Head of caudate nucleus (tissue), 42 donors: Measurements from ENCODE around the gene ELF1.

ENCODE experiments used
- DNase-seq, 42 donors: peaks; one replicate each; pipeline versions ENCODE4 v3.0.0 to v3.0.0-alpha.2; 2020 to 2021; ENCODE audit warnings: mixed read lengths in 7 of 42
- intact Hi-C: fragments of 100-400 bp; cut with DNase I; formaldehyde crosslinking; loops from one replicate; pipeline ENCODE4 v1.15.0; 2022

The ELF1 gene

GRCh38 chr13:41015920-41016319, 3.2 kb downstream of the ELF1 start:
- intact Hi-C loops, result no loop called here
- no peak for DNase-seq

- no peak for DNase-seq
- intact Hi-C loops, result no loop called here
Measured at GRCh38 chr13:41013835-41014234, 5.3 kb downstream of the ELF1 start.

GRCh38 chr13:41012536-41012935, 6.6 kb downstream of the ELF1 start:
- no peak for DNase-seq
- intact Hi-C loops, result no loop called here

GRCh38 chr13:41011382-41011956, 7.6 kb downstream of the ELF1 start:
- DNase-seq, result no peak
- intact Hi-C loops, result no loop called here

- intact Hi-C loops, result no loop called here
- DNase-seq, result no peak
Measured at GRCh38 chr13:41008349-41008980, 10.7 kb downstream of the ELF1 start.

GRCh38 chr13:41007744-41008128, 11.4 kb downstream of the ELF1 start:
- no peak for DNase-seq
- intact Hi-C loops, result no loop called here

GRCh38 chr13:41006978-41007743, 12.0 kb downstream of the ELF1 start:
- intact Hi-C loops, result no loop called here
- no peak for DNase-seq

- intact Hi-C loops, result no loop called here
- DNase-seq, result no peak
Measured at GRCh38 chr13:41006306-41006705, 12.8 kb downstream of the ELF1 start.

GRCh38 chr13:41005704-41006103, 13.4 kb downstream of the ELF1 start:
- intact Hi-C loops, result no loop called here
- no peak for DNase-seq

- intact Hi-C loops, result no loop called here
- DNase-seq, result no peak
Measured at GRCh38 chr13:41004875-41005693, 14.0 kb downstream of the ELF1 start.

- no peak for DNase-seq
- intact Hi-C loops, result no loop called here
Measured at GRCh38 chr13:41002606-41003005, 16.5 kb downstream of the ELF1 start.

- intact Hi-C loops, result no loop called here
- DNase-seq, result no peak
Measured at GRCh38 chr13:41001695-41002094, 17.4 kb downstream of the ELF1 start.

GRCh38 chr13:40999416-40999815, 19.7 kb downstream of the ELF1 start:
- no peak for DNase-seq
- intact Hi-C loops, result loop anchor here (10.0 kb wide), 1 partner anchor 75 kb away; no protein-coding TSS in a partner anchor

- DNase-seq, result no peak
- intact Hi-C loops, result loop anchor here (10.0 kb wide), 1 partner anchor 72 kb away; no protein-coding TSS in a partner anchor
Measured at GRCh38 chr13:40996426-40997092, 22.6 kb downstream of the ELF1 start.

- intact Hi-C loops, result loop anchor here (10.0 kb wide), 1 partner anchor 71 kb away; no protein-coding TSS in a partner anchor
- no peak for DNase-seq
Measured at GRCh38 chr13:40995997-40996396, 23.1 kb downstream of the ELF1 start.

- intact Hi-C loops, result loop anchor here (10.0 kb wide), 1 partner anchor 70 kb away; no protein-coding TSS in a partner anchor
- DNase-seq, result no peak
Measured at GRCh38 chr13:40994581-40995230, 24.4 kb downstream of the ELF1 start.

GRCh38 chr13:40993987-40994386, 25.1 kb downstream of the ELF1 start:
- DNase-seq, result no peak
- intact Hi-C loops, result loop anchor here (10.0 kb wide), 1 partner anchor 69 kb away; no protein-coding TSS in a partner anchor
